ENCODE results near the gene SLC10A7.

The SLC10A7 gene

GRCh38 chr4:146310319-146311021 is 211.3 kb downstream of the SLC10A7 start:
- no peak overlapping the region for H3K4me2 ChIP-seq (ENCODE audit: low read depth, low read length, poor library complexity, severe bottlenecking)
- H3K9me2 ChIP-seq (replicated peaks; ENCODE audit: insufficient read depth, low read length), result no peaks in the 10 kb centered on the region
- TF ChIP-seq EZH2phosphoT487 (conservative IDR thresholded peaks at IDR 0.05; ENCODE audit: low read length) (no peak), CTCF (IDR thresholded peaks at IDR 0.05; ENCODE audit: insufficient read depth, low read length, poor library complexity, severe bottlenecking) (no peak)
- no peaks in the 10 kb centered on the region for H3F3A ChIP-seq (ENCODE audit: insufficient read depth)
- H4K20me1 ChIP-seq (ENCODE audit: low read depth, low read length), result no peaks in the 10 kb centered on the region
- no peak overlapping the region for H3K4me3 ChIP-seq (ENCODE audit: insufficient read depth, low read length, poor library complexity, severe bottlenecking)
- no peaks in the 10 kb centered on the region for H3K79me2 ChIP-seq (ENCODE audit: insufficient read depth, low read length)
- no peaks in the 10 kb centered on the region for H3K9me3 ChIP-seq (ENCODE audit: insufficient read depth, low read length)
- no peaks in the 10 kb centered on the region for H3K27me3 ChIP-seq (ENCODE audit: low read length)
- H2AFZ ChIP-seq (ENCODE audit: low read depth, low read length, severe bottlenecking), result no peak overlapping the region
- no peak overlapping the region for H3K9ac ChIP-seq (ENCODE audit: low read length)
- H3K27ac ChIP-seq (ENCODE audit: low read depth, low read length), result no peak overlapping the region
- H3K36me3 ChIP-seq (ENCODE audit: low read length), result no peaks in the 10 kb centered on the region

- H2AFZ ChIP-seq (ENCODE audit: low read depth, low read length, severe bottlenecking), result no peak overlapping the region
- no peaks in the 10 kb centered on the region for H3K79me2 ChIP-seq (ENCODE audit: insufficient read depth, low read length)
- H3K4me2 ChIP-seq (ENCODE audit: low read depth, low read length, poor library complexity, severe bottlenecking), result no peak overlapping the region
- H3K27me3 ChIP-seq (ENCODE audit: low read length), result no peaks in the 10 kb centered on the region
- H3K4me3 ChIP-seq (ENCODE audit: insufficient read depth, low read length, poor library complexity, severe bottlenecking), result no peak overlapping the region
- H3K9me2 ChIP-seq (replicated peaks; ENCODE audit: insufficient read depth, low read length), result no peaks in the 10 kb centered on the region
- H3K9ac ChIP-seq (ENCODE audit: low read length), result no peak overlapping the region
- no peaks in the 10 kb centered on the region for H4K20me1 ChIP-seq (ENCODE audit: low read depth, low read length)
- no peaks in the 10 kb centered on the region for H3K9me3 ChIP-seq (ENCODE audit: insufficient read depth, low read length)
- H3F3A ChIP-seq (ENCODE audit: insufficient read depth), result no peaks in the 10 kb centered on the region
- TF ChIP-seq CTCF (IDR thresholded peaks at IDR 0.05; ENCODE audit: insufficient read depth, low read length, poor library complexity, severe bottlenecking), result no peak
- TF ChIP-seq EZH2phosphoT487 (conservative IDR thresholded peaks at IDR 0.05; ENCODE audit: low read length), result no peak
- no peak overlapping the region for H3K27ac ChIP-seq (ENCODE audit: low read depth, low read length)
- H3K36me3 ChIP-seq (ENCODE audit: low read length), result no peaks in the 10 kb centered on the region
These were observed 212.8 kb downstream of the SLC10A7 start for GRCh38 chr4:146308951-146309350.

- Histone ChIP-seq H3F3A (ENCODE audit: insufficient read depth) (no peaks in the 10 kb centered on the region), H3K9me2 (replicated peaks; ENCODE audit: insufficient read depth, low read length) (no peaks in the 10 kb centered on the region), H3K27me3 (ENCODE audit: low read length) (no peaks in the 10 kb centered on the region), H4K20me1 (ENCODE audit: low read depth, low read length) (no peaks in the 10 kb centered on the region), H3K36me3 (ENCODE audit: low read length) (no peaks in the 10 kb centered on the region), H3K9ac (ENCODE audit: low read length) (no peak overlapping the region), H3K4me3 (ENCODE audit: insufficient read depth, low read length, poor library complexity, severe bottlenecking) (no peak overlapping the region), H3K27ac (ENCODE audit: low read depth, low read length) (no peak overlapping the region), H3K79me2 (ENCODE audit: insufficient read depth, low read length) (no peaks in the 10 kb centered on the region), H3K4me2 (ENCODE audit: low read depth, low read length, poor library complexity, severe bottlenecking) (no peak overlapping the region), H2AFZ (ENCODE audit: low read depth, low read length, severe bottlenecking) (no peak overlapping the region), H3K9me3 (ENCODE audit: insufficient read depth, low read length) (no peaks in the 10 kb centered on the region)
- TF ChIP-seq EZH2phosphoT487 (conservative IDR thresholded peaks at IDR 0.05; ENCODE audit: low read length), result no peak
- no peak for TF ChIP-seq CTCF (IDR thresholded peaks at IDR 0.05; ENCODE audit: insufficient read depth, low read length, poor library complexity, severe bottlenecking)
These were observed 218.9 kb downstream of the SLC10A7 start for GRCh38 chr4:146302822-146303221.

All from SU-DHL-6 (cell line).